ENCODE measurements around the gene ZNF385B.

DNA sequence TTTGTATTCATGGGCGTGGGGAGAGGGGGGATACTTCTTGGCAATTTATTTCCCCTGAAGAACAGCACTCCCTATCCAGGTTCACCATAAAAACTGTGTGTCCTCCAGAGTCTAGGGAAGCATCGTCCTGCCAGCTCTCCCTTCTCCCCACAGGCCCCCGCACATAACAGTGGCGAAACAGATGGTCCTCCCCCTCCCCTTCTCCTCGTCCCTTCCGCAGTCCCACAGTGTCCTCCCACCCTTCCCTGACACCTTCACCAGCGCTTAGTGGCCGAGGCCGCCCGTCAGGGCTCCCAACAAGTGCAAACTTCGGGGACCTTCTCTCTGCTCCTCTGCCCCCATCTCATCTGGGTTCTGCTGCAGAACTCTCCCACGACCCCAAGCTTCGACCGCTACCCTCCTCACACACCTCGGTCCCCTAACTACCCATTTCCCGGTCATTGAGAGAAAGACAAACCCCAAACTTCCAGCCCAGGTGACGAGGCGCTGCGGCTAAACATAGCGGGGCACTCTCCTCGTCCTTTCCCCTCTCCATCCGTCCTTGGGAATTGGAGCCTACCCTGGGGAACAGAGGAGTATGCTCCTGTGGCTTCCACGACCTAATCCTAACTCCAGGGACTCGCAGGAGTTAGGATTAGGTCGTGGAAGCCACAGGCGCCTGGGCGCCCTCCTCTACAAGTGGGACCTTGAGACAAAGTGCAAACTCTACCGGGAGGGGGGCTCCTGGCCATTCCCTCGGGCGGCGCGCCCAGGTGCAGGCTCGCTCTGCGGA, 971 bp downstream of the ZNF385B start:
- TF ChIP-seq, protein P1, sequence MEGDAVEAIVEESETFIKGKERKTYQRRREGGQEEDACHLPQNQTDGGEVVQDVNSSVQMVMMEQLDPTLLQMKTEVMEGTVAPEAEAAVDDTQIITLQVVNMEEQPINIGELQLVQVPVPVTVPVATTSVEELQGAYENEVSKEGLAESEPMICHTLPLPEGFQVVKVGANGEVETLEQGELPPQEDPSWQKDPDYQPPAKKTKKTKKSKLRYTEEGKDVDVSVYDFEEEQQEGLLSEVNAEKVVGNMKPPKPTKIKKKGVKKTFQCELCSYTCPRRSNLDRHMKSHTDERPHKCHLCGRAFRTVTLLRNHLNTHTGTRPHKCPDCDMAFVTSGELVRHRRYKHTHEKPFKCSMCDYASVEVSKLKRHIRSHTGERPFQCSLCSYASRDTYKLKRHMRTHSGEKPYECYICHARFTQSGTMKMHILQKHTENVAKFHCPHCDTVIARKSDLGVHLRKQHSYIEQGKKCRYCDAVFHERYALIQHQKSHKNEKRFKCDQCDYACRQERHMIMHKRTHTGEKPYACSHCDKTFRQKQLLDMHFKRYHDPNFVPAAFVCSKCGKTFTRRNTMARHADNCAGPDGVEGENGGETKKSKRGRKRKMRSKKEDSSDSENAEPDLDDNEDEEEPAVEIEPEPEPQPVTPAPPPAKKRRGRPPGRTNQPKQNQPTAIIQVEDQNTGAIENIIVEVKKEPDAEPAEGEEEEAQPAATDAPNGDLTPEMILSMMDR (IDR thresholded peaks at IDR 0.05) = no peak
- TF ChIP-seq POLR2A (IDR thresholded peaks at IDR 0.05) = no peak
